HEK293T (cell line): ENCODE results near the gene SLC43A3.

Experiments used
- CTCF ChIA-PET: fragments of 350-600 bp; formaldehyde crosslinking; extraction: SDS; loops from one replicate; lab custom pipeline; 2021; ENCODE audit warnings: antibody characterized with exemption, inconsistent platforms; lab: Yijun Ruan, JAX
- POLR2A ChIA-PET: fragments of 350-600 bp; formaldehyde crosslinking; extraction: SDS; loops from one replicate; lab custom pipeline; 2020; ENCODE audit warnings: antibody characterized with exemption, inconsistent platforms; lab: Yijun Ruan, JAX
- DNase-seq: peaks from one replicate; pipeline ENCODE4 v3.0.0; 2012; ENCODE audit warnings: mixed read lengths; ENCODE audit errors: extremely low spot score
- ARNT ChIP-seq: fragments of 450-650 bp; IDR thresholded peaks from 2 replicates; pipeline ENCODE4 v1.6.1; 2017; ENCODE audit warnings: mild to moderate bottlenecking
- BHLHE40 ChIP-seq: fragments of 450-650 bp; IDR thresholded peaks from 2 replicates; pipeline ENCODE4 v1.6.1; 2016; ENCODE audit warnings: mild to moderate bottlenecking, moderate library complexity, borderline replicate concordance
- CTBP1 ChIP-seq: fragments of 450-650 bp; IDR thresholded peaks from 2 replicates; pipeline ENCODE4 v1.6.1; 2016; ENCODE audit warnings: borderline replicate concordance
- ELF4 ChIP-seq: fragments of 450-650 bp; IDR thresholded peaks from 2 replicates; pipeline ENCODE4 v1.6.1; 2017; ENCODE audit warnings: antibody characterized with exemption
- FOXA1 ChIP-seq: fragments of 450-650 bp; IDR thresholded peaks from 2 replicates; pipeline ENCODE4 v1.6.1; 2016; ENCODE audit warnings: mild to moderate bottlenecking
- FOXK2 ChIP-seq: fragments of 450-650 bp; IDR thresholded peaks from 2 replicates; pipeline ENCODE4 v1.6.1; 2016; ENCODE audit warnings: mild to moderate bottlenecking
- FOXM1 ChIP-seq: fragments of 450-650 bp; IDR thresholded peaks from 2 replicates; pipeline ENCODE4 v1.6.1; 2017; ENCODE audit warnings: mild to moderate bottlenecking, borderline replicate concordance
- HDGF ChIP-seq: fragments of 450-650 bp; IDR thresholded peaks from 2 replicates; pipeline ENCODE4 v1.6.1; 2017; ENCODE audit warnings: antibody characterized with exemption, borderline replicate concordance
- L3MBTL2 ChIP-seq: fragments of 450-650 bp; conservative IDR thresholded peaks from 2 replicates; pipeline ENCODE4 v1.6.1; 2016; ENCODE audit warnings: mild to moderate bottlenecking
- LEF1 ChIP-seq: fragments of 450-650 bp; IDR thresholded peaks from 2 replicates; pipeline ENCODE4 v1.6.1; 2017; ENCODE audit warnings: mild to moderate bottlenecking, borderline replicate concordance
- NFRKB ChIP-seq: fragments of 450-650 bp; IDR thresholded peaks from 2 replicates; pipeline ENCODE4 v1.6.1; 2016; ENCODE audit warnings: mild to moderate bottlenecking, moderate library complexity
- PKNOX1 ChIP-seq: fragments of 450-650 bp; IDR thresholded peaks from 2 replicates; pipeline ENCODE4 v1.6.1; 2016
- SP1 ChIP-seq: fragments of 450-650 bp; IDR thresholded peaks from 2 replicates; pipeline ENCODE4 v1.6.1; 2017
- SUZ12 ChIP-seq: fragments of 450-650 bp; IDR thresholded peaks from 2 replicates; pipeline ENCODE4 v1.6.1; 2016; ENCODE audit warnings: mild to moderate bottlenecking
- TARDBP ChIP-seq: fragments of 450-650 bp; IDR thresholded peaks from 2 replicates; pipeline ENCODE4 v1.6.1; 2016
- ZNF384 ChIP-seq: fragments of 450-650 bp; IDR thresholded peaks from 2 replicates; pipeline ENCODE4 v1.6.1; 2016

Gene SLC43A3

GRCh38 chr11:57402188-57403002 is 24.5 kb downstream of the SLC43A3 start:
- TF ChIP-seq L3MBTL2, result no peak
- TF ChIP-seq HDGF, result no peak
- DNase-seq, result no peak
- ChIA-PET POLR2A (no interaction called here), CTCF (no interaction called here)

GRCh38 chr11:57399972-57400578 is 26.8 kb downstream of the SLC43A3 start:
- no peak for TF ChIP-seq ZNF384
- no peak for TF ChIP-seq FOXA1
- TF ChIP-seq LEF1, result no peak
- no peak for DNase-seq
- POLR2A ChIA-PET, result no interaction called here
- CTCF ChIA-PET, result no interaction called here

- no peak for DNase-seq
- POLR2A ChIA-PET, result no interaction called here
- CTCF ChIA-PET, result no interaction called here
- TF ChIP-seq NFRKB (no peak), PKNOX1 (no peak), SUZ12 (no peak), ARNT (no peak), SP1 (no peak), BHLHE40 (no peak), CTBP1 (no peak), ELF4 (no peak), LEF1 (no peak), FOXA1 (no peak), FOXK2 (no peak)
Measured at GRCh38 chr11:57399221-57399620, 27.7 kb downstream of the SLC43A3 start.

GRCh38 chr11:57397394-57397990 is 29.4 kb downstream of the SLC43A3 start:
- ChIA-PET POLR2A (no interaction called here), CTCF (interaction anchor here (0.7 kb wide), 1 partner anchor 48 kb away, joined by 4 read pairs; no protein-coding TSS in a partner anchor)
- DNase-seq, result no peak
- no peak for TF ChIP-seq TARDBP
- TF ChIP-seq BHLHE40, result no peak
- no peak for TF ChIP-seq ELF4
- no peak for TF ChIP-seq HDGF
- no peak for TF ChIP-seq LEF1
- no peak for TF ChIP-seq L3MBTL2

GRCh38 chr11:57396744-57397143 is 30.2 kb downstream of the SLC43A3 start:
- no peak for DNase-seq
- TF ChIP-seq TARDBP (no peak), L3MBTL2 (no peak), ELF4 (no peak), CTBP1 (no peak), SUZ12 (no peak), NFRKB (no peak), ARNT (no peak), FOXK2 (no peak), ZNF384 (no peak), FOXA1 (no peak), BHLHE40 (no peak), HDGF (no peak), FOXM1 (no peak), SP1 (no peak), PKNOX1 (no peak), LEF1 (no peak)
- ChIA-PET CTCF (no interaction called here), POLR2A (no interaction called here)

GRCh38 chr11:57395905-57396623 is 30.9 kb downstream of the SLC43A3 start:
- ChIA-PET CTCF (no interaction called here), POLR2A (no interaction called here)
- no peak for DNase-seq
- TF ChIP-seq PKNOX1 (no peak), ZNF384 (no peak), L3MBTL2 (no peak)
